HG03139 (cell line): Measurements from ENCODE around the gene FAM210A.

ENCODE experiments used
- ATAC-seq: cut with Tn5 transposase; IDR thresholded peaks from one replicate; pipeline ENCODE4 v1.9.1; 2021; ENCODE audit not compliant: unreplicated experiment

FAM210A gene

GRCh38 chr18:13624563-13625237, 101.7 kb downstream of the FAM210A start:
- ATAC-seq, result no peak

- no peak for ATAC-seq
These were observed 102.5 kb downstream of the FAM210A start for GRCh38 chr18:13623871-13624270.

- ATAC-seq, result no peak
These were observed 103.0 kb downstream of the FAM210A start for GRCh38 chr18:13623348-13623747.

GRCh38 chr18:13622751-13623150, 103.6 kb downstream of the FAM210A start:
- ATAC-seq, result no peak

- ATAC-seq, result no peak
These were observed 104.3 kb downstream of the FAM210A start for GRCh38 chr18:13621886-13622619.

- no peak for ATAC-seq
These were observed 104.9 kb downstream of the FAM210A start for GRCh38 chr18:13621446-13621849.

GRCh38 chr18:13620818-13621445, 105.4 kb downstream of the FAM210A start:
- no peak for ATAC-seq

GRCh38 chr18:13620206-13620672, 106.1 kb downstream of the FAM210A start:
- no peak for ATAC-seq

GRCh38 chr18:13619505-13620205, 106.7 kb downstream of the FAM210A start:
- no peak for ATAC-seq

GRCh38 chr18:13618760-13619438, 107.5 kb downstream of the FAM210A start:
- no peak for ATAC-seq

- ATAC-seq, result no peak
These were observed 108.4 kb downstream of the FAM210A start for GRCh38 chr18:13617826-13618515.

GRCh38 chr18:13616525-13617035, 109.8 kb downstream of the FAM210A start:
- no peak for ATAC-seq

GRCh38 chr18:13616041-13616440, 110.3 kb downstream of the FAM210A start:
- no peak for ATAC-seq

GRCh38 chr18:13615432-13615861, 110.9 kb downstream of the FAM210A start:
- ATAC-seq, result no peak

- ATAC-seq, result no peak
These were observed 111.6 kb downstream of the FAM210A start for GRCh38 chr18:13614641-13615288.

GRCh38 chr18:13613591-13614501, 112.5 kb downstream of the FAM210A start:
- ATAC-seq, result no peak
